ENCODE results near the gene SPCS3. TPM values are rescaled to one million over a fixed set of nuclear protein-coding genes. Genes with fewer than 3 reads are reported as not detected.
"Not testable (repeated sequence)": the region's sequence is repeated elsewhere in the genome, so short reads cannot be mapped to it uniquely, and the experiment has no call there.

Gene SPCS3
- 60.4 and 62.4 TPM in 2 replicates for total RNA-seq (2014; rRNA removed; shearing (Covaris generic))

DNA sequence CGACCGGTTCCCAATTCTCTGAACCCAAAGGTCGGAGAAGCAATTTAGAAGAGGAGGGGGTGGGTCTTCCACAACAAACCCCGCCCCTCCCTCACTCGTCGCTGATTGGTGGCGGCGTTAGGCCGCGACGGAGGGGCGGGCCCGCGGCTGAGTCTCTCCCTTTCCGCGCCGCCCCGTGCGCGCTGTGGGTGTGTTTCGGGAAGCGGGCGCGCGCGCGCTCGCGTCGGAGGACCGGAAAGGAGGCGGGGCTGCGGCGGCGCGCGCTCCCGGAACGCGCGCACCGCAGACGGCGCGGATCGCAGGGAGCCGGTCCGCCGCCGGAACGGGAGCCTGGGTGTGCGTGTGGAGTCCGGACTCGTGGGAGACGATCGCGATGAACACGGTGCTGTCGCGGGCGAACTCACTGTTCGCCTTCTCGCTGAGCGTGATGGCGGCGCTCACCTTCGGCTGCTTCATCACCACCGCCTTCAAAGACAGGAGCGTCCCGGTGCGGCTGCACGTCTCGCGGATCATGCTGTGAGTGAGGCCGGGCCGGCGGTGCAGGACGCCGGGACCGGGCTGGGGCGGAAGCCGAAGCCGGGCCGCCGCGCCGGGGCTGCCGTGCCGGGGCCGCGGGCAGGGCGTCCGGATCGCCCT is at the start of gene SPCS3:
Gene SPCS3 (plus strand): TSS at position 263 of the 636 bp plus-strand sequence. CDS start 111 bp downstream, at position 374.
- DNase-seq (ENCODE audit: low read depth): peak; percentile 91

DNA sequence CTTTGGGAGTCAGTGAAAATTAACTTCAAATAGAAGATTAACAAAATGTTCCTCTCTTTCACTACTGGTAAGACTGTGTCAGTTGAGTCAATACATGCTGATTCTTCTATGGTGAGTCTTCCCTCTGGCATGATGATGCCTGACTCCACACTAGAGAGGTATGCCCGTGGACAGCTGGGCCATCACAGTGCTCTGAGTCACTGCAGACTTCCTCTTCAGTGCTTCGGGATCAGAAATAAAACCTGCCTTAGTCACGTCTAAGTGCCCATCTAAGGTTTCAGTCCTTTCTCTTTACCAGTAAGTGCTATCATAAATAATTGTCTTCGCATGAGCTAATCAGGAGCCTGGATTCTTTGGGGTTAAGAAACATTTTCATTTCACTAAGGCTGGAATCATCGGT is 49.1 kb upstream of the SPCS3 start:
- DNase-seq (ENCODE audit: low read depth): peak; percentile 96

DNA sequence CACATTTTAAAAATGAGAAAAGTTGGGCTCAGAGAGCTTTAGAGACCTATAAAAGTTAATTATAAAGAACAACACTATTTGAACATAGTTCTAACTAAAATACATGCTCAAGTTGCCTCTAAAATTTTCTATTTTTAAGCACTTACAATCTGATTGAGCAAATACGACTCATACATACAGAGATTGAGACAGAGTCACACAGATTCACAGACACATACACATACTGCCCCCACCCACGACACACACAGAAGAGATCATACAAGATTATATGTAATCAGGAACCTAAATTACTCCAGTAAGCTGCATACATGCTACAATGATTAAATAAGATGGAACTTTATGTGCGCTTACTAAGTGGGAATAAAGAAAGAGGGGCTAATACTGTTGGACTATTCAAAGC is 48.0 kb upstream of the SPCS3 start:
- no peak for DNase-seq (ENCODE audit: low read depth)

DNA sequence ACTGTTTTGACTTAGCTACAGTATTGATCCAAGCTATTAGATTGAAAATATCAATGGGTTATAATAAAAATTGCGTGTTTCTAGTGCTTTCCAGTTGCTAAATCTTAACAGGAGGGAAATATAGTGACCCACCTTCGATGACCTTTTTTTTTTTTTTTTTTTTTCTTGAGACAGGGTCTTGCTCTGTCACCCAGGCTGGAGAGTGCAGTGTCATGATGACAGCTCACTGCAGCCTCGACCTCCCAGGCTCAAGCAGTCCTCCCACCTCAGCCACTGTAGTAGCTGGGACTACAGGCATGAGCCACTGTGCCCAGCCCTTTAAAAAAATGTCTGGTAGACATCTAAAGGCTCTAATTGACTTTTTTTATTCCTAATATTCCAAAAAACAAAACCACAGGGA is 47.0 kb upstream of the SPCS3 start:
- no peak for DNase-seq (ENCODE audit: low read depth)

DNA sequence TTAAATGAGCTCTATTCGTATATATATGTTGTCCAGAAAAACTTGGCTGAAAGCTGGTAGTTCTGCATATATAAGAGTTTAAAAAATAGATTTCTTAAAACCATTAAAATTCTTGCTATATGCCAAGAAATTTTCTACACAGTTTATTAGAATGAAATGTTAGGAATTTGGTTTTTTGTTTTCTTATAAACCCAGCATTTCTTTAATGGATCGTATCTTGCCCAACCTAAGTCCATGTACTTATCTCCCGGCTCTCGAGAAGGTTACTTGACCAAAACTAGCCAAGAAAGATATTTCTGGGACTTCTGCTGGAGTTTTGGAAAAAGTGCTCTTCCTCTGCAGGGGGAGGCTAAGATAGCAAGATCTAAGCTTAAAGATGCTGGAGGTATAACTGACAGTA is 46.0 kb upstream of the SPCS3 start:
- no peak for DNase-seq (ENCODE audit: low read depth)

DNA sequence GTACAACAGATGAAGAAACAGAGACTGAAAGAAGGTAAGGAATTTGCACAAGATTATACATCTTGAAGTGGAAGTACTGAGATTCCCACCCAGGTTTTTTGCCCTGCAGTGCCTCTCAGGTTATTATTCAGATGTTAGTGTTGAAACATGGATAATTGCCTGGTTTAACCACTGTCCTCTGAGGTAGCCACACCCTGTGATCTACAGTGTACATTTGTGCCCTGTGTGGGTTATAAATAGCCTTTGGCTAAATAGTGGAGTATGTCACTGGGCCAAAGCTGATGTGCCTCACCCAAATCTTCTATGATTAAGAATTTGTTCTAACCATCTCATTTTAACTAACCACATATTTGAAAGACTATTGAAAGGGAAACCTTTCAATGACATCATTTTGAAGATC is 45.3 kb upstream of the SPCS3 start:
- peak; percentile 76 for DNase-seq (ENCODE audit: low read depth)

GRCh38 chr4:176276710-176277109 is 43.1 kb upstream of the SPCS3 start:
- no peak for DNase-seq (ENCODE audit: low read depth)

- DNase-seq (ENCODE audit: low read depth): peak; percentile 65
These were observed 42.4 kb upstream of the SPCS3 start for GRCh38 chr4:176277162-176277904.

DNA sequence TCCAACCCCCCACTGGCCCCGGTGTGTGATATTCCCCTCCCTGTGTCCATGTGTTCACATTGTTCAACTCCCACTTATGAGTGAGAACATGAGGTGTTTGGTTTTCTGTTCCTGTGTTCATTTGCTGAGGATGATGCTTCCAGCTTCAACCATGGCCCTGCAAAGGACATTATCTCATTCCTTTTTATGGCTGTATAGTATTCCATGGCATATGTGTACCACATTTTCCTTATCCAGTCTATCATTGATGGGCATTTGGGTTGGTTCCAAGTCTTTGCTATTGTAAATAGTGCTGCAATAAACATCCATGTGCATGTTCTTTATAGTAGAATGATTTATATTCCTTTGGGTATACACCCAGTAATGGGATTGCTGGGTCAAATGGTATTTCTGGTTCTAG is 40.2 kb upstream of the SPCS3 start:
- DNase-seq (ENCODE audit: low read depth): not testable (repeated sequence)

DNA sequence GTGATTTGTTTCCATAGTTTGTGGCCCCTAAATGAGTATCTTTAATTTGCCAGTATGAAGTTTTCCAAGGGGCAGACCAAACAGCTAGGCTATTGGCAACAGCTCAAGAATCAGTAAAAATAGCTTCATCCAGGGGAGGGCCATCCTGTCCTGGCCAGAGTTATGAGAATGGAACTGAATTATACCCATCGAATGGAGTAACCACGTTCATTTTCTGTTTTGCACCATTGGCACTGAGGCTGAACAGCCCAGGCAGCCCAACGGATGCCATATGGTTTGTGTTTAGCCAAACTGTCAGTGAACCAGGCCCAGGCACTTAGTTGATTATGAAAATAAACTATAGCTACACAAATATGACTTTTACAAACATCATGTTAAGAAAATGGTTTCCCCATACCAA is 33.0 kb upstream of the SPCS3 start:
- DNase-seq (ENCODE audit: low read depth): no peak

DNA sequence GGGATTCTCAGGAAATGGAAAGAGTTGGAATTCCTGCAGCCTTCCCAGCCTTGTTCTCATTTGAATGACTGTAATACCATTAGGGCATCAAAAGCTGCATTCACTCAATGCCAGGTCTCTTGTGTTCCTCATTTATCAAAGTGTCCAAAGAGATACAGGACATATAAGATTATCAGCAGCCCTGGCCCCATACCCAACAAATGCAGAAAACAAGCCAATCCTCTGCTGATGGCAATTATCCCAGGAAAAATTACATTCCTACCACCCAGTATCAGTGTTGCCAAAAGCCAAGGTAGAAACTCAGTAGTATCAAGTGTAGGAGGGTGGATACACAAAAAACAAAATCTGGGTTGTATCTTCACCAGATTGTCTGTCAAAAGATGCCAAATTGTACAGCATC is 32.2 kb upstream of the SPCS3 start:
- DNase-seq (ENCODE audit: low read depth): no peak

DNA sequence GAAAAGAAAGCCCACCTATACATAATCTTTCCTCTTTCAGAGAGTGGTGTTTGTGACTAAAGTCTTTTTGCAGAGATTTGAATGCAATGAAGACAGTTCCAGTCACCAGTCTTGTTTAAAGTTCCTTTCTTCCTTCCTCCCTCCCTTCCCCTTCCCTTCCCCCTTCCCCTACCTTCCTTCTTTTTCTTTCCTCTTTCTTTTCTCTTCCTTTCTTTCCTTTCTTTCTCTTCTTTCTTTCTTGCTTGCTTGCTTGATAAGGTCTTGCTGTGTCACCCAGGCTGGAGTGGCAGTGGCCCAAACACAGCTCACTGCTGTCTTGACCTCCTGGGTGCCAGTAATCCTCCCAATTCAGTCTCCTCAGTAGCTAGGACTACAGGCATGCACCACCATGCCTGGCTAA is 31.7 kb upstream of the SPCS3 start:
- DNase-seq (ENCODE audit: low read depth): no peak

- DNase-seq (ENCODE audit: low read depth): no peak
These were observed 30.2 kb upstream of the SPCS3 start for GRCh38 chr4:176289561-176289960.

DNA sequence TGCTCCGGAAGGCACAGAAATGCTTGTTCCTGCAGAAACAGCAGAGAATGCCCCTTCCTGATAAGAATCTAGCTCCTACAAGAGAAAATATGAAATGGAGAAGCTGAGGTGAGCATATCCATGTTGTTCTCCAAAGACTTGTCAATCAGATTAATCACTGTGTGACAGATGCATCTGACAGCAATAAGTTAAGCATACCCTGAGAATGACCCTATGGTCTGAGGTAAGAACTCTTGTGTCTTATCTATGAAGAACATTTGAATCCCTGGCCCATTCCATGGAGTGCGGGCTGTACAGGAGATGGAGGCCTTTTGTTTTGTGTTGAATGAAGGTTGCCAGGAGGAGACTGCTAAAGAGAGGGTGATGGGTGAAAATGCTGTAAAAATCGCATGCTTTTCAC is 29.2 kb upstream of the SPCS3 start:
- DNase-seq (ENCODE audit: low read depth): no peak

DNA sequence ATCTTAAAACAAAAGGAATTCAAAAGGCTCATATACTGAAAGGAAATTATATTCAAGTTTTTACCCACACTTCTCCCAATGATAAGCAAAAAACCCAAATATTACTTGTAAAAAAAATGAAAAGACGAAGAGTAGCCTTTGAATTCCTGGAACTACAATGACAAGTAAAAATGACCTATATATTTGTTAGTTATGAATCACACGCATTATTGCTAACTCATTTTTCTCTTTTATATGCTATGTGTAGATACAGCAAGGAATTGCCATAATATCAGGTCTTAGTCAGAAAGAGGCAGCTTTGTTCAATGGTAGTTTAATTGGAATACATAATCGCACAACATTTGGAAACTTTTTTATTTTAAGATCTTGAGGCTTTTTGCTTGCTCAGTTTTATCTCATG is 28.0 kb upstream of the SPCS3 start:
- DNase-seq (ENCODE audit: low read depth): no peak

DNA sequence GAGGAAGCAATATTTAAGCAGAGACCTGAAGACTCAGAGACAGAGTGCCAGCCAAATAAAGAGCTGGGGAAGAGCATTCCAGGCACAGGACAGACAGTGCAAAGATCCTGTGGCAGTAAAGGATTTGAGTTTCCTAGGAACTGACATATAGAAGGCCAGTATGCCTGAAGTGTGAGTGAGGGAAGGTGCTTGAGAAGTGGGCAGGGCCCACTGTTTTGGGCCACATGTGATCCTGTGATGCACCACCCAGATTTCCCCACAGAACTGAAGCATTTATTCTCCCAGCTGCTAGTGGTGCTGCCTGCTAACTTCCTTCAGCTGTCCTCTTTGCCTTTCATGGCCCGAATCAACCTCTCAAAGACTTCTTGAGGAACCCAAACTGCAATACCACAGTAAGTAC is 26.8 kb upstream of the SPCS3 start:
- no peak for DNase-seq (ENCODE audit: low read depth)

- no peak for DNase-seq (ENCODE audit: low read depth)
These were observed 26.1 kb upstream of the SPCS3 start for GRCh38 chr4:176293660-176294059.

DNA sequence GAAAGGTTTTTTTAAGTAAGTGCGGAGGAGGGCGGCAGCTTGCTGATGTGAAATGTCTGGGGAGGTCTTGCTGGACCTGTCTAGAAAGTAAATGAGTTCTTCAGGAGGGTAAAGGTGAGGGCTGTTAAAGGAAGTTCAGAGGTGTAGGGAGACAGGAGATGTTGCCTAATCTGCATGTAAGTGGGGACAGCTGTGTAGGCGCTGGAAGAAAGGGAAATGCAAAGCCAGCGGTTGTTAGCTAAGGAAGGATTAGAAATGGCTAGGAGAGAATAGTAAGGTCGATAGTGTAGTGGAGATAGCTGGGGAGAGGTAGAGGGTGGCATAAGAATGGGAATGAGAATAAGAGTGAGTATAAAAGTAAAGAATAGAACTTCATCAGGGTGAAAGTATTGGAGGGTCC is 23.9 kb upstream of the SPCS3 start:
- not testable (repeated sequence) for DNase-seq (ENCODE audit: low read depth)

DNA sequence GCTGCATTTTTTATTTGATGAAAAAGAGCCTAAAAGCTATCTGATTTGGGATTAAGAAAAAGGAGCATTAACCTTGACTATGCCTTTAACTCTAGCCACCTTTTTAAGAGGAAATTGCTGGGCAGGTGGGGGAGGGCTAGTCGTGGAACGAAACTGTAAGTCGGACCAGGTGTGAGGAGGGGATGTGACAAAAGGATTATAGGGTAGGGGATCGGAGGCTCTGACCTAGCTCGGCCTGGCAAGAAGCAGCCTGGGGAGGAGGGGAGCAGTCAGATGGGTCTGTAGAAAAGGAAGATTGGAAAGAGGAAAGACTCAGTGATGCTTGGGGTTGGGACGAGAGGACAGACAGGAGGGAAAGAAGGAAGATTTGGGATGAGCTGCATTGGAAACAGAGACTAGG is 21.1 kb upstream of the SPCS3 start:
- no peak for DNase-seq (ENCODE audit: low read depth)

- DNase-seq (ENCODE audit: low read depth): no peak
These were observed 19.7 kb upstream of the SPCS3 start for GRCh38 chr4:176300036-176300435.

- DNase-seq (ENCODE audit: low read depth): no peak
These were observed 19.2 kb upstream of the SPCS3 start for GRCh38 chr4:176300565-176300964.

- peak; percentile 62 for DNase-seq (ENCODE audit: low read depth)
These were observed 17.2 kb upstream of the SPCS3 start for GRCh38 chr4:176302283-176303275.

Data from RPMI7951 (cell line).